Esophagus muscularis mucosa (tissue), 4 donors: Measurements from ENCODE around the gene MARVELD1. TPM values are rescaled to one million over a fixed set of nuclear protein-coding genes. Genes with fewer than 3 reads are reported as not detected.

ENCODE experiments used
- DNase-seq: peaks from one replicate; pipeline ENCODE4 v3.0.0-alpha.2; 2017; ENCODE audit errors: extremely low spot score
- H3K27ac ChIP-seq, 4 donors: fragments of 200-600 bp; sonication (generic); replicated peaks in 1 of 4; 1 replicate in 3 of 4; 2 replicates in 1 of 4; pipeline ENCODE4 v1.5.1; 2016 to 2019; ENCODE audit warnings: mild to moderate bottlenecking in 1 of 4
- H3K27me3 ChIP-seq, 4 donors: fragments of 200-600 bp; sonication (generic); one replicate each; pipeline versions ENCODE4 v1.5.1 to v1.6.0; 2016 to 2019
- H3K36me3 ChIP-seq, 4 donors: fragments of 200-600 bp; sonication (generic); one replicate each; pipeline ENCODE4 v1.5.1; 2016 to 2019
- H3K4me1 ChIP-seq, 4 donors: fragments of 200-600 bp; sonication (generic); one replicate each; pipeline ENCODE4 v1.5.1; 2016 to 2019
- H3K4me3 ChIP-seq, 4 donors: fragments of 200-600 bp; sonication (generic); 1 replicate in 2 of 4; 2 replicates in 2 of 4; pipeline ENCODE4 v1.5.1; 2016 to 2019; ENCODE audit warnings: mild to moderate bottlenecking in 4 of 4, moderate library complexity in 1 of 4
- H3K9me3 ChIP-seq, 4 donors: fragments of 200-600 bp; sonication (generic); 1 replicate in 3 of 4; 2 replicates in 1 of 4; pipeline ENCODE4 v1.5.1; 2016 to 2019
- CTCF ChIP-seq, 3 experiments: fragments of 200-600 bp in 2 of 3; fragments of 450-650 bp in 1 of 3; sonication (generic) in 2 of 3; IDR thresholded peaks; one replicate each; pipeline ENCODE4 v1.5.1; 2017 to 2019; ENCODE audit warnings: antibody characterized with exemption in 3 of 3, mild to moderate bottlenecking in 2 of 3, moderate library complexity in 1 of 3
- EP300 ChIP-seq: sonication (generic); formaldehyde crosslinking; IDR thresholded peaks from one replicate; pipeline ENCODE4 v1.6.1; 2017; ENCODE audit warnings: antibody characterized with exemption
- POLR2A ChIP-seq: fragments of 450-650 bp; IDR thresholded peaks from one replicate; pipeline ENCODE4 v1.6.1; 2017; ENCODE audit warnings: antibody characterized with exemption, moderate library complexity, mild to moderate bottlenecking, low read depth
- POLR2AphosphoS5 ChIP-seq, 2 donors: sonication (generic); formaldehyde crosslinking; IDR thresholded peaks; one replicate each; pipeline ENCODE4 v1.6.1; 2017; ENCODE audit warnings: antibody characterized with exemption in 2 of 2
- WGBS: methylation state at CpG from one replicate; pipeline ENCODE4 v1.1.5; 2018; 5-methylcytosine and 5-hydroxymethylcytosine counted together
- intact Hi-C: fragments of 100-400 bp; cut with DNase I; formaldehyde crosslinking; loops from one replicate; pipeline ENCODE4 v1.15.1; 2023
- total RNA-seq, 4 donors: library from RNA; depleted of rRNA; stranded (reverse); fragments of >200 nt; gene quantifications; one replicate each; pipeline versions ENCODE4 v1.1.0 to v1.2.1, GENCODE V29; 2016

The MARVELD1 gene
- total RNA-seq, 4 donors from 2014 or later = 43.4 to 104 (median 73.9) TPM

GRCh38 chr10:97752956-97753355, 39.4 kb downstream of the MARVELD1 start:
- Histone ChIP-seq H3K27me3 (no peaks in the 10 kb centered on the region), H3K36me3 (peaks cover 86 to 100% (median 98%) of the 10 kb centered on the region in 4 donors), H3K4me1 (no peaks in the 10 kb centered on the region), H3K27ac (no peak overlapping the region), H3K9me3 (no peaks in the 10 kb centered on the region), H3K4me3 (no peak overlapping the region)
- intact Hi-C loops = no loop called here
- no peak for DNase-seq
- WGBS = no CpG with 5 or more reads among the region's 18 CpGs
- TF ChIP-seq POLR2A (no peak), POLR2AphosphoS5 (IDR thresholded peaks at IDR 0.05) (no peak), CTCF (IDR thresholded peaks at IDR 0.05) (no peak), EP300 (no peak)

GRCh38 chr10:97754726-97755125, 41.2 kb downstream of the MARVELD1 start:
- peaks cover 76 to 100% (median 92%) of the 10 kb centered on the region in 4 donors for H3K36me3 ChIP-seq
- DNase-seq = no peak
- TF ChIP-seq POLR2AphosphoS5 (IDR thresholded peaks at IDR 0.05) = no peak
- no peak for TF ChIP-seq EP300
- no peak for TF ChIP-seq POLR2A
- TF ChIP-seq CTCF (IDR thresholded peaks at IDR 0.05) = no peak
- peaks cover 0 to 6% (median 1%) of the 10 kb centered on the region in 4 donors for H3K4me1 ChIP-seq
- no peak overlapping the region for H3K27ac ChIP-seq
- no peaks in the 10 kb centered on the region for H3K9me3 ChIP-seq
- intact Hi-C loops = no loop called here
- no peaks in the 10 kb centered on the region for H3K27me3 ChIP-seq
- H3K4me3 ChIP-seq = no peak overlapping the region
- WGBS = 67% methylated on average over 3 of the region's 4 CpGs

GRCh38 chr10:97755718-97756117, 42.2 kb downstream of the MARVELD1 start:
- Histone ChIP-seq H3K4me3 (no peak overlapping the region), H3K4me1 (peaks cover 0 to 6% (median 1%) of the 10 kb centered on the region in 4 donors), H3K9me3 (no peaks in the 10 kb centered on the region), H3K36me3 (peaks cover 75 to 100% (median 91%) of the 10 kb centered on the region in 4 donors), H3K27me3 (no peaks in the 10 kb centered on the region), H3K27ac (no peak overlapping the region)
- WGBS = 93% methylated on average over 5 of the region's 6 CpGs
- DNase-seq = no peak
- no peak for TF ChIP-seq CTCF (IDR thresholded peaks at IDR 0.05)
- no peak for TF ChIP-seq POLR2A
- no peak for TF ChIP-seq EP300
- TF ChIP-seq POLR2AphosphoS5 (IDR thresholded peaks at IDR 0.05) = no peak
- intact Hi-C loops = no loop called here

- H3K36me3 ChIP-seq = peaks cover 67 to 99% (median 89%) of the 10 kb centered on the region in 4 donors
- H3K27ac ChIP-seq = no peak overlapping the region
- no peaks in the 10 kb centered on the region for H3K9me3 ChIP-seq
- intact Hi-C loops = no loop called here
- no peak for DNase-seq
- H3K4me3 ChIP-seq = no peak overlapping the region
- TF ChIP-seq POLR2A (no peak), EP300 (no peak), POLR2AphosphoS5 (IDR thresholded peaks at IDR 0.05) (no peak), CTCF (IDR thresholded peaks at IDR 0.05) (no peak)
- WGBS = 81% methylated on average over 5 of the region's 6 CpGs
- no peaks in the 10 kb centered on the region for H3K27me3 ChIP-seq
- H3K4me1 ChIP-seq = peaks cover 0 to 10% (median 2%) of the 10 kb centered on the region in 4 donors
Measured at GRCh38 chr10:97757471-97757870, 43.9 kb downstream of the MARVELD1 start.
